GM23338 (cell line): Measurements from ENCODE around the gene GALNT14. TPM values are rescaled to one million over a fixed set of nuclear protein-coding genes. Genes with fewer than 3 reads are reported as not detected.

Experiments
- ATAC-seq: fragments of 200-7000 bp; cut with Tn5 transposase; 3 replicates; pipeline ENCODE4 v1.9.1; 2020
- DNase-seq: peaks from one replicate; pipeline ENCODE4 v3.0.0-alpha.2; 2015; ENCODE audit warnings: low spot score
- H2AFZ ChIP-seq: fragments of 200-600 bp; sonication (generic); 2 replicates; pipeline ENCODE4 v1.8.0; 2016; ENCODE audit warnings: antibody characterized with exemption, mild to moderate bottlenecking, moderate library complexity
- H3F3A ChIP-seq: fragments of 200-600 bp; sonication (generic); replicated peaks from 2 replicates; pipeline ENCODE4 v1.8.0; 2017; ENCODE audit warnings: antibody characterized with exemption, mixed run types, low read depth
- H3K27ac ChIP-seq: fragments of 200-600 bp; sonication (generic); 2 replicates; pipeline ENCODE4 v1.6.1; 2016; ENCODE audit warnings: low read depth
- H3K27me3 ChIP-seq: fragments of 200-600 bp; sonication (generic); 2 replicates; pipeline ENCODE4 v1.8.0; 2016; ENCODE audit warnings: mild to moderate bottlenecking, mixed run types, moderate library complexity; ENCODE audit not compliant: insufficient read depth
- H3K36me3 ChIP-seq: fragments of 200-600 bp; sonication (generic); 2 replicates; pipeline ENCODE4 v1.8.0; 2016; ENCODE audit warnings: mild to moderate bottlenecking; ENCODE audit not compliant: insufficient read depth
- H3K4me1 ChIP-seq: fragments of 200-600 bp; sonication (generic); 2 replicates; pipeline ENCODE4 v1.8.0; 2016; ENCODE audit warnings: mild to moderate bottlenecking, moderate library complexity; ENCODE audit not compliant: insufficient read depth
- H3K4me2 ChIP-seq: fragments of 200-600 bp; sonication (generic); 2 replicates; pipeline ENCODE4 v1.7.1; 2017; ENCODE audit warnings: mixed run types
- H3K4me3 ChIP-seq: fragments of 200-600 bp; sonication (generic); 2 replicates; pipeline ENCODE4 v1.6.1; 2016; ENCODE audit warnings: mixed run types
- H3K79me2 ChIP-seq: fragments of 200-600 bp; sonication (generic); replicated peaks from 2 replicates; pipeline ENCODE4 v1.8.0; 2017; ENCODE audit warnings: mild to moderate bottlenecking; ENCODE audit not compliant: insufficient read depth
- H3K9me2 ChIP-seq: fragments of 200-600 bp; sonication (generic); 2 replicates; pipeline ENCODE4 v1.8.0; 2017; ENCODE audit not compliant: insufficient read depth
- H4K20me1 ChIP-seq: fragments of 200-600 bp; sonication (generic); replicated peaks from 2 replicates; pipeline ENCODE4 v1.8.0; 2017; ENCODE audit warnings: mild to moderate bottlenecking; ENCODE audit not compliant: insufficient read depth
- H3K27ac Mint-ChIP-seq: 2 replicates; pipeline ENCODE4 v1.8.0; 2020; ENCODE audit warnings: inconsistent platforms, mild to moderate bottlenecking, moderate library complexity, mixed read lengths
- H3K27me3 Mint-ChIP-seq: 3 replicates; pipeline ENCODE4 v1.8.0; 2022; ENCODE audit warnings: low read depth, mild to moderate bottlenecking, moderate library complexity, mixed read lengths, inconsistent platforms; ENCODE audit not compliant: insufficient read depth, poor library complexity
- H3K36me3 Mint-ChIP-seq: 3 replicates; pipeline ENCODE4 v1.8.0; 2021; ENCODE audit warnings: low read depth, mild to moderate bottlenecking, inconsistent platforms, moderate library complexity, mixed read lengths
- H3K4me1 Mint-ChIP-seq: 3 replicates; pipeline ENCODE4 v1.8.0; 2020; ENCODE audit warnings: mild to moderate bottlenecking, inconsistent platforms, mixed read lengths
- H3K4me3 Mint-ChIP-seq: 3 replicates; pipeline ENCODE4 v1.8.0; 2021; ENCODE audit warnings: moderate library complexity, mild to moderate bottlenecking, inconsistent platforms, mixed read lengths
- H3K9me3 Mint-ChIP-seq: 3 replicates; pipeline ENCODE4 v1.8.0; 2020; ENCODE audit warnings: moderate library complexity, mild to moderate bottlenecking, inconsistent platforms, mixed read lengths
- CREB1 ChIP-seq: fragments of 250-450 bp; sonication (Bioruptor Pico); IDR thresholded peaks from 2 replicates; pipeline ENCODE4 v1.5.0; 2020; ENCODE audit warnings: low read depth, mild to moderate bottlenecking, moderate library complexity
- ETS1 ChIP-seq: IDR thresholded peaks from 2 replicates; pipeline ENCODE4 v1.6.1; 2016; ENCODE audit warnings: antibody characterized with exemption
- POLR2AphosphoS5 ChIP-seq: IDR thresholded peaks from 2 replicates; pipeline ENCODE4 v1.6.1; 2016; ENCODE audit warnings: antibody characterized with exemption, low read depth
- STAT1 ChIP-seq: IDR thresholded peaks from one replicate; pipeline ENCODE4 v1.6.1; 2016; ENCODE audit warnings: antibody characterized with exemption; ENCODE audit not compliant: unreplicated experiment
- ZNF114 ChIP-seq: fragments of 250-450 bp; sonication (Bioruptor Pico); IDR thresholded peaks from 2 replicates; pipeline ENCODE4 v1.5.0; 2020; ENCODE audit warnings: mild to moderate bottlenecking, moderate library complexity
- ZNF331 ChIP-seq: fragments of 250-450 bp; sonication (Bioruptor Pico); IDR thresholded peaks from 2 replicates; pipeline ENCODE4 v1.5.0; 2020; ENCODE audit warnings: low read depth, mild to moderate bottlenecking, moderate library complexity
- ZNF462 ChIP-seq: fragments of 250-450 bp; sonication (Bioruptor Pico); IDR thresholded peaks from 2 replicates; pipeline ENCODE4 v1.5.0; 2020; ENCODE audit warnings: mild to moderate bottlenecking, moderate library complexity
- polyA plus RNA-seq: library from polyadenylated mRNA; unstranded; fragments of >200 nt; fragmentation: Nextera tagmentation; extraction: Ambion mirVana; gene quantifications from 2 replicates; pipeline ENCODE4 v1.2.1, GENCODE V29; 2016
- total RNA-seq: library from RNA; depleted of rRNA; stranded (reverse); fragments of >200 nt; shearing (Covaris generic); gene quantifications from 2 replicates; pipeline ENCODE4 v1.2.3, GENCODE V29; 2014
- TF ChIP-seq, protein P1 (sequence below), 2 experiments: fragments of 200-600 bp in 1 of 2; sonication (generic) in 1 of 2; conservative IDR thresholded peaks; 2 replicates each; pipeline versions ENCODE4 v1.5.1 to v1.6.1; 2016 to 2017; ENCODE audit warnings: antibody characterized with exemption in 2 of 2, low read depth in 2 of 2, mild to moderate bottlenecking in 2 of 2, moderate library complexity in 1 of 2

GALNT14 gene
- total and polyA plus RNA-seq, 2 experiments from 2014 or later = 5.4 to 7.7 TPM

DNA sequence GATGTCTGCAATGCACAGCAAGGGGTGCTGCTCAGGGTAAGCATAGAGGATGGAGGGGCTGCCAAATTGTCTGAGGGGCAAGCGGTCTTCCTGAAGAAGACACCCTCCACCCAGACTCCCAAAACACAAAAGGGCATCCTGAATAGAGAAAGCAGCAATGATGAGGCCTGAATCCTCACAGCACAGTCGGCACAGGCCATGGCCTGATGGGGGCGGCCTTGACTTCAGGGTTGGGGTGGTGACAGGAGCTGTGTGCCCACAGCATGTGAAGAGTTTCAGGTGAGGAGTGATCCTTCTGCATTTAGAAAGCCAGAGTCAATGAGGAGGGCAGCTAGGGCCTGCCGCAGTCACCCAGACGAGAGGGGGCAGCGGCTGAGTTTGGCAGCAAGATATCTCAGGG, 159.4 kb downstream of the GALNT14 start:
- H3K4me3 Mint-ChIP-seq = no peak overlapping the region
- DNase-seq = peak; percentile 19

DNA sequence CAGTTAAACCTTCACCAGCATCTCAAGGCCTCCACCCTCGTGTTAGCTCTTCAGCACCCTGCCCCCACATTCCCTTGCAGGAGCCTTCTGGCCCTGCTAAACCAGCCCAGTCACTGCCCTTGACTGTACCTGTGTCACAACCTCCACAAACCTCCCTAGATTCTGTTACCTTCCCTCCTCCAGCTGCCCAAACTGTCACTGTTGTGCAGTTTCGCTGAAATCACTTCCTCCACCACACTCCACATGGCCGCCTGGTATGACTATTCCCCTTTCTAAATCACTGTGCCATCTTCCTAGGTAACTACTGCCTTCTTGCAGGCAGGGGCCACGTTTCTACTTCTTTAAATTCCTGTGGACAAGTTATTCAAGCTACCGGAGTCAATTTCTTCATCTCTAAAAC, 160.2 kb downstream of the GALNT14 start:
- Mint-ChIP-seq H3K36me3 (no peaks in the 10 kb centered on the region; the same call in 2 of the 3 replicates), H3K4me3 (no peak overlapping the region), H3K4me1 (peaks cover 21% of the 10 kb centered on the region), H3K27ac (no peak overlapping the region), H3K27me3 (peaks cover 6% of the 10 kb centered on the region), H3K9me3 (no peaks in the 10 kb centered on the region)
- no peak overlapping the region for H3K4me2 ChIP-seq
- H3K4me1 ChIP-seq = peaks cover 4% of the 10 kb centered on the region; the same call in 1 of the 2 replicates
- DNase-seq = no peak
- ATAC-seq = peak; percentile 17; the same call in 1 of the 3 replicates
- H3F3A ChIP-seq = no peaks in the 10 kb centered on the region
- no peaks in the 10 kb centered on the region for H4K20me1 ChIP-seq
- no peaks in the 10 kb centered on the region for H3K27me3 ChIP-seq
- H3K9me2 ChIP-seq = no peaks in the 10 kb centered on the region
- H3K27ac ChIP-seq = no peak overlapping the region
- H3K79me2 ChIP-seq = no peaks in the 10 kb centered on the region
- no peaks in the 10 kb centered on the region for H3K36me3 ChIP-seq
- H3K4me3 ChIP-seq = no peak overlapping the region
- H2AFZ ChIP-seq = no peak overlapping the region
- no peak for TF ChIP-seq ZNF462 (CRISPR knock-in tag)
- no peak for TF ChIP-seq POLR2AphosphoS5
- TF ChIP-seq ETS1 = no peak
- no peak for TF ChIP-seq ZNF331
- no peak for TF ChIP-seq ZNF114
- no peak for TF ChIP-seq CREB1 (CRISPR knock-in tag)

More for the DNA sequence above, 159.4 kb downstream of the GALNT14 start:
- Histone ChIP-seq H3K4me2 (no peak overlapping the region), H3F3A (no peaks in the 10 kb centered on the region), H3K27me3 (no peaks in the 10 kb centered on the region), H2AFZ (no peak overlapping the region), H3K36me3 (no peaks in the 10 kb centered on the region), H3K79me2 (no peaks in the 10 kb centered on the region), H3K4me1 (peaks cover 4% of the 10 kb centered on the region; the same call in 1 of the 2 replicates), H4K20me1 (no peaks in the 10 kb centered on the region; the same call in 1 of the 2 replicates), H3K4me3 (no peak overlapping the region), H3K9me2 (no peaks in the 10 kb centered on the region), H3K27ac (no peak overlapping the region)
- Mint-ChIP-seq H3K27me3 (peaks cover 6% of the 10 kb centered on the region), H3K4me1 (peaks cover 21% of the 10 kb centered on the region), H3K9me3 (no peaks in the 10 kb centered on the region), H3K36me3 (no peaks in the 10 kb centered on the region; the same call in 2 of the 3 replicates), H3K27ac (no peak overlapping the region)
- ATAC-seq = peak; percentile 77
- TF ChIP-seq CREB1 (CRISPR knock-in tag) = no peak
- no peak for TF ChIP-seq POLR2AphosphoS5
- TF ChIP-seq, protein P1, sequence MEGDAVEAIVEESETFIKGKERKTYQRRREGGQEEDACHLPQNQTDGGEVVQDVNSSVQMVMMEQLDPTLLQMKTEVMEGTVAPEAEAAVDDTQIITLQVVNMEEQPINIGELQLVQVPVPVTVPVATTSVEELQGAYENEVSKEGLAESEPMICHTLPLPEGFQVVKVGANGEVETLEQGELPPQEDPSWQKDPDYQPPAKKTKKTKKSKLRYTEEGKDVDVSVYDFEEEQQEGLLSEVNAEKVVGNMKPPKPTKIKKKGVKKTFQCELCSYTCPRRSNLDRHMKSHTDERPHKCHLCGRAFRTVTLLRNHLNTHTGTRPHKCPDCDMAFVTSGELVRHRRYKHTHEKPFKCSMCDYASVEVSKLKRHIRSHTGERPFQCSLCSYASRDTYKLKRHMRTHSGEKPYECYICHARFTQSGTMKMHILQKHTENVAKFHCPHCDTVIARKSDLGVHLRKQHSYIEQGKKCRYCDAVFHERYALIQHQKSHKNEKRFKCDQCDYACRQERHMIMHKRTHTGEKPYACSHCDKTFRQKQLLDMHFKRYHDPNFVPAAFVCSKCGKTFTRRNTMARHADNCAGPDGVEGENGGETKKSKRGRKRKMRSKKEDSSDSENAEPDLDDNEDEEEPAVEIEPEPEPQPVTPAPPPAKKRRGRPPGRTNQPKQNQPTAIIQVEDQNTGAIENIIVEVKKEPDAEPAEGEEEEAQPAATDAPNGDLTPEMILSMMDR (conservative IDR thresholded peaks at IDR 0.05; ENCODE audit: low read depth in 2 of 2) = peak; percentile 24 to 62; a peak in 3 of 4 replicates
- no peak for TF ChIP-seq STAT1
